ENCODE data around the gene MTRF1L. TPM values are rescaled to one million over a fixed set of nuclear protein-coding genes. Genes with fewer than 3 reads are reported as not detected.
A peak's percentile ranks its signal among the peaks of the same experiment; 100 is the strongest.

The MTRF1L gene
- total and polyA plus RNA-seq, 10 donors = 9.6 to 56.4 (median 26.1) TPM

DNA sequence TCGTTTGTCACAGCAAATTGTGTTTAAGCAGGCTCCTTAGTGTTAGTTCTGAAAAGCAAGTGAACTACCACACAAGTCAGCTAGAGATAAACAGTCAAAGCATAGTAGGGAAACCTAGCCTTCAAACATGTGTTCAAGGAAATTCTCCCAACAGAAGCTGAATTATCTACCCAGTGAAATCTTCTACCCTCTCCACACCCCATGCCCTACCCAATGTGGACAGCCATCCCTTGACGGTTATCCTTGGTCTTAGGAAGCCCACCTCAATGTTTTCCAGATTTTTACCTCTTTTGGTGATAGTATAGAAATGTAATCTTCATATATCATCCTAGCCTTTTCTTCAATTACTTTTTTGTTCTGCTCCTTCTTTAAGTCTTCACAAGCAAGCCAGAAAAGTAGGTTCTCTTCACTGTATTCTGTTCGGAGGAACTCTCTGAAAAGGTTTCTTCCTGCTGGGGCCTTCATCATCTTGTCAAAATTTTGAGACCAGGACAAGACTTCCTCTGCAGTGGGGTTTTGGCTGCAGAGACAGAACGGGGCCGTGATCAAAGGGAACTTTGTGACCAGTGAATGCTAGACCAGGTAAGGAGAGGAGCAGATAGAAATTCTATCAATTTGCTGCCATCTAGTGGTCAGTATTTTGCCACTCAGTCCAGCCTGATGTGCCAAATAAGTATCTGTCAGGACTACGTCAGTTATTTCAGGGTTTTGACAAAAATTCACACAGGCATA lies 21.6 kb upstream of the MTRF1L start:
- H3K4me1 ChIP-seq = peaks cover 0 to 7% (median 6%) of the 10 kb centered on the region in 6 donors
- intact Hi-C loops (cut with DNase I; ENCODE audit: low total_unique reads) = loop anchor here (10.0 kb wide), 1 partner anchor 159 kb away; no protein-coding TSS in a partner anchor
- TF ChIP-seq CTCF (IDR thresholded peaks at IDR 0.05 in 8 of 11, conservative IDR thresholded peaks at IDR 0.05 in 3 of 11) (peak; percentile 60 to 85 (median 81)), POLR2AphosphoS5 (IDR thresholded peaks at IDR 0.05) (no peak), POLR2A (IDR thresholded peaks at IDR 0.05) (no peak)
- H3K9me3 ChIP-seq = no peaks in the 10 kb centered on the region
- WGBS, 5 donors = 37 to 44% (median 39%) methylated on average over 6 of the region's 6 CpGs
- H3K27me3 ChIP-seq (replicated peaks in 1 of 7) = peaks cover 0 to 5% (median 0%) of the 10 kb centered on the region in 7 donors
- no peak overlapping the region for H3K4me3 ChIP-seq
- H3K27ac ChIP-seq = no peak overlapping the region
- no peaks in the 10 kb centered on the region for H3K36me3 ChIP-seq
- DNase-seq = no peak

DNA sequence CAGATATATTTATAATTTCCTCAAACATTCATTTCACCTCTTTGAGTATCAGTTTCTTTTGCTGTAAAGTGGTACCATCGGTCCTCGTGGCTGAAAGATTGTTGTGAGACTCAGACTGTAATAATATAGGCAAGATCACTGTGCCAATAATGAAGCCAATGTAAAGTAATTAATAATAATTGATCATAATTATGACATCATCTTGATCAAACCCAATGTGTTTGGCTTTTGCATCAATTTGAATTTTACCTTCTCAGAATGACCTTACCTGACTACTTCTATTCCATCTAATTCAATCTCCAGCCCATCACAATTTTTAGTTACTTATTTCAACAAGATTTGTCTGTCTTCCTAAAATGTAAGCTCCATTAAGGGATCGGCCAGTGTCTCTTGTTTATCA lies 15.8 kb upstream of the MTRF1L start:
- H3K36me3 ChIP-seq = no peaks in the 10 kb centered on the region
- H3K4me3 ChIP-seq = no peak overlapping the region
- H3K27me3 ChIP-seq (replicated peaks in 1 of 7) = peaks cover 0 to 9% (median 0%) of the 10 kb centered on the region in 7 donors
- H3K9me3 ChIP-seq = no peaks in the 10 kb centered on the region
- peaks cover 0 to 3% (median 0%) of the 10 kb centered on the region in 6 donors for H3K4me1 ChIP-seq
- DNase-seq = no peak
- no peak overlapping the region for H3K27ac ChIP-seq
- 90 to 96% (median 94%) methylated on average over 3 of the region's 3 CpGs for WGBS, 5 donors
- intact Hi-C loops (cut with DNase I; ENCODE audit: low total_unique reads) = no loop called here
- TF ChIP-seq POLR2A (IDR thresholded peaks at IDR 0.05) (no peak), CTCF (IDR thresholded peaks at IDR 0.05 in 8 of 11, conservative IDR thresholded peaks at IDR 0.05 in 3 of 11) (no peak), POLR2AphosphoS5 (IDR thresholded peaks at IDR 0.05) (no peak)

DNA sequence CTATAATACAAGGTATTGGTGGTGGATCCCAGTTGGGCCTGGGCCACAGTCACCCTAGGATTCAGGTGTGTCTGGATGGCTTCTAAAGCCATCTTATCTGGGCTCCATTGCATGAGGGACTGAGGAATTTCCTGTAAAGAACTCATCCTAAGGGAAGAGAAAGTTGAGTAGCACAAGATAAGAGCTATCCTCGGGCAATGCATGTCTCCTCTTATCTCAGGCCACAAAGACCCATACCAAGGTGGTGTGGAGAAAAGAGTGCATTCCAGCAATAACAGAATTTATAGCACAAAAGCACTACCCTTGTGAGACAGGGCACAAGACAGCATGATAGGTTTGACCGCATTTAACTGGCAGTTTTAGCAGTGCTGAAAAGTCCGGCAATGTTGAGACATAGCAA lies 14.3 kb upstream of the MTRF1L start:
- DNase-seq = no peak
- Histone ChIP-seq H3K36me3 (no peaks in the 10 kb centered on the region), H3K9me3 (no peaks in the 10 kb centered on the region), H3K27me3 (replicated peaks in 1 of 7) (peaks cover 0 to 9% (median 0%) of the 10 kb centered on the region in 7 donors), H3K4me1 (peaks cover 0 to 5% (median 0%) of the 10 kb centered on the region in 6 donors), H3K27ac (no peak overlapping the region), H3K4me3 (no peak overlapping the region)
- TF ChIP-seq POLR2AphosphoS5 (IDR thresholded peaks at IDR 0.05) (no peak), POLR2A (IDR thresholded peaks at IDR 0.05) (no peak), CTCF (IDR thresholded peaks at IDR 0.05 in 8 of 11, conservative IDR thresholded peaks at IDR 0.05 in 3 of 11) (no peak)
- intact Hi-C loops (cut with DNase I; ENCODE audit: low total_unique reads) = no loop called here
- WGBS, 5 donors = 76 to 92% (median 80%) methylated on average over 3 of the region's 3 CpGs

DNA sequence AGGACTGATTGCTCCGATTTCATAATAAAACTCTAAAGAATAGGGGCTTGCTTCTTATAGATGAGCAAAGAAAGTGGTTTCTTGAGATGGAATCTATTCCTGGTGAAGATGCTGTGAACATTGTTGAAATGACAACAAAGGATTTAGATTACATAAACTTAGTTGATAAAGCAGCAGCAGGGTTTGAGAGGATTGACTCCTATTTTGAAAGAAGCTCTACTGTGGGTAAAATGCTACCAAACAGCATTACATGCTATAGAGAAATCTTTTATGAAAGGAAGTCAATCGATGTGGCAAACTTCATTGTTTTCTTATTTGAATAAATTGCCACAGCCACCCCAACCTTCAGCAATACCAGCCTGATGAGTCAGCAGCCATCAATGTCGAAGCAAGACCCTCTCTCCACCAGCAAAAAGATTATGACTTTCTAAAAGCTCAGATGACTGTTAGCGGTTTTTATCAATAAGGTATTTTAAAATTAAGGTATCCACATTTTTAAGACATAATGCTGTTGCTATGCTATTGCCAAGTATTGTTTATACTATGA lies 12.7 kb upstream of the MTRF1L start:
- 55 to 87% (median 74%) methylated on average over 4 of the region's 4 CpGs for WGBS, 5 donors
- peaks cover 0 to 5% (median 0%) of the 10 kb centered on the region in 6 donors for H3K4me1 ChIP-seq
- no peaks in the 10 kb centered on the region for H3K36me3 ChIP-seq
- peaks cover 0 to 9% (median 0%) of the 10 kb centered on the region in 7 donors for H3K27me3 ChIP-seq (replicated peaks in 1 of 7)
- intact Hi-C loops (cut with DNase I; ENCODE audit: low total_unique reads) = no loop called here
- no peak overlapping the region for H3K4me3 ChIP-seq
- no peaks in the 10 kb centered on the region for H3K9me3 ChIP-seq
- DNase-seq = no peak
- TF ChIP-seq POLR2A (IDR thresholded peaks at IDR 0.05) = no peak
- no peak for TF ChIP-seq POLR2AphosphoS5 (IDR thresholded peaks at IDR 0.05)
- no peak for TF ChIP-seq CTCF (IDR thresholded peaks at IDR 0.05 in 8 of 11, conservative IDR thresholded peaks at IDR 0.05 in 3 of 11)
- no peak overlapping the region for H3K27ac ChIP-seq

All from spleen (tissue), 11 donors.